IMR-90 (cell line): ENCODE measurements around the gene ZNF608. TPM values are rescaled to one million over a fixed set of nuclear protein-coding genes. Genes with fewer than 3 reads are reported as not detected.

Source experiments
- ATAC-seq: fragments of 200-7000 bp; cut with Tn5 transposase; 2 replicates; pipeline ENCODE4 v1.9.1; 2020; ENCODE audit warnings: low read depth, mild to moderate bottlenecking, moderate library complexity
- BruUV-seq: library from RNA; stranded (reverse); fragments of 400-500 nt; replicated peaks from 2 replicates; lab custom pipeline; 2021; lab: Mats Ljungman, UMichigan
- CTCF ChIA-PET: fragments of 300-600 bp; formaldehyde crosslinking; extraction: SDS; loops from one replicate; lab custom pipeline; 2021; ENCODE audit warnings: antibody characterized with exemption; lab: Yijun Ruan, JAX
- POLR2A ChIA-PET: fragments of 300-600 bp; sonication (Branson Sonifier 250); formaldehyde crosslinking; loops from one replicate; lab custom pipeline; 2022; ENCODE audit warnings: antibody characterized with exemption; ENCODE audit not compliant: unreplicated experiment; lab: Charles Lee
- DNase-seq: peaks from one replicate; pipeline ENCODE4 v3.0.0; 2013
- H2AFZ ChIP-seq: replicated peaks from 2 replicates; pipeline ENCODE3; 2013; ENCODE audit warnings: low read length, mild to moderate bottlenecking; ENCODE audit not compliant: poor library complexity
- H2AK5ac ChIP-seq: 2 replicates; pipeline ENCODE4 v1.6.1; 2013; ENCODE audit warnings: low read depth, low read length, inconsistent platforms
- H2AK9ac ChIP-seq: replicated peaks from 2 replicates; pipeline ENCODE3; 2013; ENCODE audit warnings: mild to moderate bottlenecking, low read depth, low read length, moderate library complexity; ENCODE audit not compliant: poor library complexity
- H2BK120ac ChIP-seq: 2 replicates; pipeline ENCODE4 v1.6.1; 2013; ENCODE audit warnings: low read depth, low read length, inconsistent platforms
- H2BK15ac ChIP-seq: 3 replicates; pipeline ENCODE4 v1.6.1; 2013; ENCODE audit warnings: low read depth, low read length, inconsistent platforms
- H2BK20ac ChIP-seq: 2 replicates; pipeline ENCODE4 v1.6.1; 2013; ENCODE audit warnings: low read depth, mild to moderate bottlenecking, inconsistent platforms, low read length, moderate library complexity
- H2BK5ac ChIP-seq: 2 replicates; pipeline ENCODE4 v1.6.1; 2013; ENCODE audit warnings: mild to moderate bottlenecking, low read depth, low read length, inconsistent platforms; ENCODE audit not compliant: poor library complexity, severe bottlenecking
- H3K14ac ChIP-seq: replicated peaks from 2 replicates; pipeline ENCODE4 v1.6.1; 2013; ENCODE audit warnings: low read depth, low read length, inconsistent platforms
- H3K18ac ChIP-seq: 2 replicates; pipeline ENCODE4 v1.6.1; 2013; ENCODE audit warnings: low read depth, low read length, control low read depth
- H3K23ac ChIP-seq: 2 replicates; pipeline ENCODE4 v1.6.1; 2013; ENCODE audit warnings: low read depth, low read length, inconsistent platforms
- H3K27ac ChIP-seq: 2 replicates; pipeline ENCODE4 v1.5.1; 2013; ENCODE audit warnings: mild to moderate bottlenecking, control low read depth, low read length; ENCODE audit not compliant: insufficient read depth
- H3K27me3 ChIP-seq: 2 replicates; pipeline ENCODE4 v1.6.1; 2013; ENCODE audit warnings: low read length; ENCODE audit not compliant: control insufficient read depth, insufficient read depth
- H3K36me3 ChIP-seq: 2 replicates; pipeline ENCODE4 v1.6.1; 2013; ENCODE audit warnings: low read length, mixed read lengths; ENCODE audit not compliant: control insufficient read depth, insufficient read depth
- H3K4ac ChIP-seq: 2 replicates; pipeline ENCODE4 v1.6.1; 2013; ENCODE audit warnings: low read depth, low read length, inconsistent platforms
- H3K4me1 ChIP-seq: 2 replicates; pipeline ENCODE4 v1.6.1; 2013; ENCODE audit warnings: low read length, mixed read lengths; ENCODE audit not compliant: control insufficient read depth, insufficient read depth
- H3K4me2 ChIP-seq: 2 replicates; pipeline ENCODE4 v1.6.1; 2013; ENCODE audit warnings: low read depth, mild to moderate bottlenecking, control low read depth, low read length, moderate library complexity
- H3K4me3 ChIP-seq: 2 replicates; pipeline ENCODE4 v1.5.1; 2013; ENCODE audit warnings: low read depth, mild to moderate bottlenecking, control low read depth, low read length, moderate library complexity; ENCODE audit not compliant: insufficient read depth
- H3K56ac ChIP-seq: 2 replicates; pipeline ENCODE4 v1.6.1; 2013; ENCODE audit warnings: low read length, inconsistent platforms; ENCODE audit not compliant: insufficient read depth; ENCODE audit errors: extremely low read depth
- H3K79me1 ChIP-seq, 2 experiments: 2 replicates each; pipeline ENCODE4 v1.6.1; 2013; ENCODE audit warnings: low read length in 2 of 2, inconsistent platforms in 1 of 2, low read depth in 1 of 2
- H3K9ac ChIP-seq: 2 replicates; pipeline ENCODE4 v1.6.1; 2013; ENCODE audit warnings: low read depth, low read length, control low read depth
- H3K9me1 ChIP-seq: 2 replicates; pipeline ENCODE4 v1.6.1; 2013; ENCODE audit warnings: low read length, inconsistent platforms; ENCODE audit not compliant: insufficient read depth
- H3K9me3 ChIP-seq: 2 replicates; pipeline ENCODE4 v1.6.1; 2013; ENCODE audit warnings: low read length; ENCODE audit not compliant: control insufficient read depth, insufficient read depth
- H4K20me1 ChIP-seq: 2 replicates; pipeline ENCODE4 v1.6.1; 2013; ENCODE audit warnings: low read length, inconsistent platforms; ENCODE audit not compliant: insufficient read depth
- H4K5ac ChIP-seq: 2 replicates; pipeline ENCODE4 v1.6.1; 2013; ENCODE audit warnings: mild to moderate bottlenecking, low read depth, low read length, control low read depth
- H4K8ac ChIP-seq, 2 experiments: 2 replicates each; pipeline ENCODE4 v1.6.1; 2013; ENCODE audit warnings: low read depth in 2 of 2, low read length in 2 of 2, control low read depth in 1 of 2, inconsistent platforms in 1 of 2
- H4K91ac ChIP-seq: 2 replicates; pipeline ENCODE4 v1.6.1; 2013; ENCODE audit warnings: low read depth, low read length, inconsistent platforms; ENCODE audit not compliant: insufficient read depth
- BHLHE40 ChIP-seq: fragments of 150-350 bp; IDR thresholded peaks from 2 replicates; pipeline ENCODE4 v1.6.1; 2016; ENCODE audit warnings: mild to moderate bottlenecking, low read depth, low read length
- CEBPB ChIP-seq: IDR thresholded peaks from 2 replicates; pipeline ENCODE4 v1.6.1; 2012; ENCODE audit warnings: low read depth, low read length, improper control_type of control experiment
- CHD1 ChIP-seq: IDR thresholded peaks from 2 replicates; pipeline ENCODE4 v1.6.1; 2012; ENCODE audit warnings: low read depth, low read length, improper control_type of control experiment
- FOS ChIP-seq: fragments of 150-350 bp; IDR thresholded peaks from 2 replicates; pipeline ENCODE4 v1.6.1; 2016; ENCODE audit warnings: low read depth, low read length
- MAFK ChIP-seq: IDR thresholded peaks from 2 replicates; pipeline ENCODE4 v1.6.1; 2012; ENCODE audit warnings: low read depth, low read length, improper control_type of control experiment
- MXI1 ChIP-seq: IDR thresholded peaks from 2 replicates; pipeline ENCODE4 v1.6.1; 2012; ENCODE audit warnings: low read depth, mild to moderate bottlenecking, low read length, moderate library complexity, borderline replicate concordance
- NFE2L2 ChIP-seq: fragments of 150-350 bp; IDR thresholded peaks from 2 replicates; pipeline ENCODE4 v1.6.1; 2016; ENCODE audit warnings: low read depth, mild to moderate bottlenecking, low read length
- POLR2A ChIP-seq: IDR thresholded peaks from 2 replicates; pipeline ENCODE4 v1.6.1; 2012; ENCODE audit warnings: mild to moderate bottlenecking, low read depth, low read length
- RAD21 ChIP-seq: IDR thresholded peaks from 2 replicates; pipeline ENCODE4 v1.6.1; 2012; ENCODE audit warnings: low read length, improper control_type of control experiment
- RCOR1 ChIP-seq: IDR thresholded peaks from 2 replicates; pipeline ENCODE4 v1.6.1; 2012; ENCODE audit warnings: mild to moderate bottlenecking, low read length, improper control_type of control experiment; ENCODE audit not compliant: insufficient replicate concordance
- RFX5 ChIP-seq: IDR thresholded peaks from 2 replicates; pipeline ENCODE4 v1.8.0; 2012; ENCODE audit warnings: low read depth, mild to moderate bottlenecking, low read length, moderate library complexity
- SMC3 ChIP-seq: fragments of 150-350 bp; IDR thresholded peaks from 2 replicates; pipeline ENCODE4 v1.6.1; 2016; ENCODE audit warnings: low read depth, mild to moderate bottlenecking, antibody characterized with exemption, low read length, moderate library complexity
- USF2 ChIP-seq: fragments of 150-350 bp; IDR thresholded peaks from 2 replicates; pipeline ENCODE4 v1.6.1; 2017; ENCODE audit warnings: mild to moderate bottlenecking, antibody characterized with exemption, low read length, low read depth
- WGBS, 2 experiments: methylation state at CpG; one replicate each; pipeline versions ENCODE4 v1.1.5 to v1.1.7; 2013; ENCODE audit warnings: missing lambda C conversion rate in 2 of 2; ENCODE audit not compliant: insufficient read length in 1 of 2; ENCODE audit errors: extremely low coverage in 2 of 2; 5-methylcytosine and 5-hydroxymethylcytosine counted together
- dilution Hi-C: fragments of 300-500 bp; cut with HindIII; formaldehyde crosslinking; loops from one replicate; pipeline ENCODE4 v1.14.3; 2018; ENCODE audit warnings: low sequenced_read_pairs; ENCODE audit not compliant: unreplicated experiment
- in situ Hi-C: fragments of 300-500 bp; cut with MboI; formaldehyde crosslinking; loops from 3 replicates; pipeline ENCODE4 v1.14.3; 2019; ENCODE audit warnings: low sequenced_read_pairs, inconsistent platforms, mixed read lengths
- intact Hi-C: fragments of 100-400 bp; cut with micrococcal nuclease; formaldehyde crosslinking; loops from 2 replicates; pipeline ENCODE4 v1.10.0; 2022
- polyA plus RNA-seq, 3 experiments: library from polyadenylated mRNA; depleted of rRNA; stranded (reverse); fragments of >200 nt; gene quantifications; 2 replicates each; pipeline ENCODE4 v1.2.3, GENCODE V29; 2012; ENCODE audit warnings: low replicate concordance in 1 of 3
- total RNA-seq: library from RNA; depleted of rRNA; stranded (reverse); fragments of >200 nt; gene quantifications from 2 replicates; pipeline ENCODE4 v1.2.3, GENCODE V29; 2012
- TF ChIP-seq, protein P1 (sequence below): fragments of 150-350 bp; IDR thresholded peaks from 2 replicates; pipeline ENCODE4 v1.6.1; 2016; ENCODE audit warnings: low read depth, mild to moderate bottlenecking, low read length, moderate library complexity, borderline replicate concordance
- TF ChIP-seq, protein P2 (sequence below): conservative IDR thresholded peaks from 2 replicates; pipeline ENCODE4 v1.5.1; 2012; ENCODE audit warnings: mild to moderate bottlenecking, low read depth, low read length, improper control_type of control experiment

Gene ZNF608
- total and polyA plus RNA-seq, 2 of the 4 experiments (the other 2 are of a cell fraction), result 9.8 to 15.1 TPM

DNA sequence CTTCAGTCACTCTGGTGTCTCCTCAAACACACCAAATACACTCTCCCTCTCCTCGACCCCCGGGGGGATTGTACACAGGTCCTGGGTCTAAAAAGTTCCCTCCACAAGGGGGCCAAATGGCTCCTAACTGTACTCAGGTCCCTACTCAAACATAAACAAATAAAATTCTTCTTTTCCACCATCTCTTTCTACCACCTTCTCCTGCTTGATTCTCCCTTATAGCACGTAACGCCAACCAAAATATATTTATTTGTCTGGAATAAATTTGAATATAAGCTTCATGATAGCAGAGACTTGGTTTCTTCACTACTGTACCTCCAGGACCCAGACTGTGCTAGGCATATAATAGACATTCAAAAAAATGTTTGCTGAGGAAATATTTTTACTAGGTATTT lies 21.4 kb downstream of the ZNF608 start:
- no peak overlapping the region for H3K18ac ChIP-seq
- no peak overlapping the region for H3K56ac ChIP-seq
- no peak overlapping the region for H3K4me3 ChIP-seq
- no peak overlapping the region for H3K27ac ChIP-seq
- ATAC-seq (no peak), DNase-seq (no peak)
- H3K4me1 ChIP-seq, result peaks cover 4% of the 10 kb centered on the region; the same call in 1 of the 2 replicates
- no peak overlapping the region for H4K91ac ChIP-seq
- peaks cover 12% of the 10 kb centered on the region; the same call in 1 of the 2 replicates for H4K20me1 ChIP-seq
- peaks cover 4% of the 10 kb centered on the region; the same call in 1 of the 2 replicates for H3K9me1 ChIP-seq
- no peaks in the 10 kb centered on the region for H3K9me3 ChIP-seq
- ChIA-PET POLR2A (interaction anchor here (0.6 kb wide), 1 partner anchor 202 kb away, joined by 9 read pairs; no protein-coding TSS in a partner anchor), CTCF (no interaction called here)
- no peak overlapping the region for H3K14ac ChIP-seq
- 53 to 100% methylated on average over 2 of the region's 4 CpGs for WGBS, 2 experiments
- H3K9ac ChIP-seq, result no peak overlapping the region
- H3K4me2 ChIP-seq, result no peak overlapping the region
- peaks cover 3% of the 10 kb centered on the region; the same call in 1 of the 2 replicates for H3K36me3 ChIP-seq
- peaks cover 31 to 53% of the 10 kb centered on the region in 2 experiments for H3K79me1 ChIP-seq
- dilution Hi-C loops, result no loop called here
- in situ Hi-C loops, result no loop called here
- no peak overlapping the region for H2BK15ac ChIP-seq
- no peak overlapping the region for H2BK120ac ChIP-seq
- no peak overlapping the region for H2BK5ac ChIP-seq
- no peak overlapping the region for H2BK20ac ChIP-seq
- no peak overlapping the region for H4K5ac ChIP-seq
- no peak overlapping the region for H4K8ac ChIP-seq
- H3K27me3 ChIP-seq, result no peaks in the 10 kb centered on the region
- TF ChIP-seq RAD21 (no peak), MXI1 (no peak), NFE2L2 (no peak), RFX5 (no peak), CHD1 (no peak), POLR2A (no peak), CEBPB (no peak), SMC3 (no peak), MAFK (no peak), BHLHE40 (no peak), RCOR1 (no peak), FOS (no peak), USF2 (no peak)
- TF ChIP-seq, protein P1, sequence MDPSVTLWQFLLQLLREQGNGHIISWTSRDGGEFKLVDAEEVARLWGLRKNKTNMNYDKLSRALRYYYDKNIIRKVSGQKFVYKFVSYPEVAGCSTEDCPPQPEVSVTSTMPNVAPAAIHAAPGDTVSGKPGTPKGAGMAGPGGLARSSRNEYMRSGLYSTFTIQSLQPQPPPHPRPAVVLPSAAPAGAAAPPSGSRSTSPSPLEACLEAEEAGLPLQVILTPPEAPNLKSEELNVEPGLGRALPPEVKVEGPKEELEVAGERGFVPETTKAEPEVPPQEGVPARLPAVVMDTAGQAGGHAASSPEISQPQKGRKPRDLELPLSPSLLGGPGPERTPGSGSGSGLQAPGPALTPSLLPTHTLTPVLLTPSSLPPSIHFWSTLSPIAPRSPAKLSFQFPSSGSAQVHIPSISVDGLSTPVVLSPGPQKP, result no peak
- TF ChIP-seq, protein P2, sequence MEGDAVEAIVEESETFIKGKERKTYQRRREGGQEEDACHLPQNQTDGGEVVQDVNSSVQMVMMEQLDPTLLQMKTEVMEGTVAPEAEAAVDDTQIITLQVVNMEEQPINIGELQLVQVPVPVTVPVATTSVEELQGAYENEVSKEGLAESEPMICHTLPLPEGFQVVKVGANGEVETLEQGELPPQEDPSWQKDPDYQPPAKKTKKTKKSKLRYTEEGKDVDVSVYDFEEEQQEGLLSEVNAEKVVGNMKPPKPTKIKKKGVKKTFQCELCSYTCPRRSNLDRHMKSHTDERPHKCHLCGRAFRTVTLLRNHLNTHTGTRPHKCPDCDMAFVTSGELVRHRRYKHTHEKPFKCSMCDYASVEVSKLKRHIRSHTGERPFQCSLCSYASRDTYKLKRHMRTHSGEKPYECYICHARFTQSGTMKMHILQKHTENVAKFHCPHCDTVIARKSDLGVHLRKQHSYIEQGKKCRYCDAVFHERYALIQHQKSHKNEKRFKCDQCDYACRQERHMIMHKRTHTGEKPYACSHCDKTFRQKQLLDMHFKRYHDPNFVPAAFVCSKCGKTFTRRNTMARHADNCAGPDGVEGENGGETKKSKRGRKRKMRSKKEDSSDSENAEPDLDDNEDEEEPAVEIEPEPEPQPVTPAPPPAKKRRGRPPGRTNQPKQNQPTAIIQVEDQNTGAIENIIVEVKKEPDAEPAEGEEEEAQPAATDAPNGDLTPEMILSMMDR, result no peak
- no peak overlapping the region for H2AK5ac ChIP-seq
- H2AFZ ChIP-seq, result no peak overlapping the region
- H3K23ac ChIP-seq, result no peak overlapping the region
- intact Hi-C loops, result no loop called here
- BruUV-seq, result no TSS peak
- H3K4ac ChIP-seq, result no peak overlapping the region
- no peak overlapping the region for H2AK9ac ChIP-seq
